Fibroblast of skin of scalp (primary cell): Measurements from ENCODE around the gene GOLT1B.

Experiments used
- DNase-seq: peaks from one replicate; pipeline ENCODE4 v3.0.0-alpha.2; 2013

GOLT1B gene

GRCh38 chr12:21566223-21566906 is 64.8 kb downstream of the GOLT1B start:
- DNase-seq: no peak

GRCh38 chr12:21566907-21567394 is 65.4 kb downstream of the GOLT1B start:
- DNase-seq: no peak
